ENCODE data around the gene ATP11B.

DNA sequence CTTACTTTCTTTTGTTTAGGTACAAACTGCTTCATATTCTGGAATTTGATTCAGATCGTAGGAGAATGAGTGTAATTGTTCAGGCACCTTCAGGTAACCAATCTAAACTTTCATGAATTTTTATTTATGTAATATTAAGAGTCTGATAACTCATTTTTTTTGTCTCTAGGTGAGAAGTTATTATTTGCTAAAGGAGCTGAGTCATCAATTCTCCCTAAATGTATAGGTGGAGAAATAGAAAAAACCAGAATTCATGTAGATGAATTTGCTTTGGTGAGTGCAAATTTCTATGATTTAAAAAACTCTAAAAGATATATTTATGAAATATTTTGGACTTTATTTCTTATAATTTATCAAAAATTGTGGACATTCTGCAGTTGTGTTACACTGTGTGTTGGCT lies 75.8 kb downstream of the ATP11B start:
- TF ChIP-seq POLR2AphosphoS5 (IDR thresholded peaks at IDR 0.05): no peak
- TF ChIP-seq, protein P1, sequence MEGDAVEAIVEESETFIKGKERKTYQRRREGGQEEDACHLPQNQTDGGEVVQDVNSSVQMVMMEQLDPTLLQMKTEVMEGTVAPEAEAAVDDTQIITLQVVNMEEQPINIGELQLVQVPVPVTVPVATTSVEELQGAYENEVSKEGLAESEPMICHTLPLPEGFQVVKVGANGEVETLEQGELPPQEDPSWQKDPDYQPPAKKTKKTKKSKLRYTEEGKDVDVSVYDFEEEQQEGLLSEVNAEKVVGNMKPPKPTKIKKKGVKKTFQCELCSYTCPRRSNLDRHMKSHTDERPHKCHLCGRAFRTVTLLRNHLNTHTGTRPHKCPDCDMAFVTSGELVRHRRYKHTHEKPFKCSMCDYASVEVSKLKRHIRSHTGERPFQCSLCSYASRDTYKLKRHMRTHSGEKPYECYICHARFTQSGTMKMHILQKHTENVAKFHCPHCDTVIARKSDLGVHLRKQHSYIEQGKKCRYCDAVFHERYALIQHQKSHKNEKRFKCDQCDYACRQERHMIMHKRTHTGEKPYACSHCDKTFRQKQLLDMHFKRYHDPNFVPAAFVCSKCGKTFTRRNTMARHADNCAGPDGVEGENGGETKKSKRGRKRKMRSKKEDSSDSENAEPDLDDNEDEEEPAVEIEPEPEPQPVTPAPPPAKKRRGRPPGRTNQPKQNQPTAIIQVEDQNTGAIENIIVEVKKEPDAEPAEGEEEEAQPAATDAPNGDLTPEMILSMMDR (IDR thresholded peaks at IDR 0.05): no peak

Measured in breast epithelium (tissue), 3 donors.